ENCODE measurements around the gene IGSF9.
A peak's percentile ranks its signal among the peaks of the same experiment; 100 is the strongest.

The IGSF9 gene

DNA sequence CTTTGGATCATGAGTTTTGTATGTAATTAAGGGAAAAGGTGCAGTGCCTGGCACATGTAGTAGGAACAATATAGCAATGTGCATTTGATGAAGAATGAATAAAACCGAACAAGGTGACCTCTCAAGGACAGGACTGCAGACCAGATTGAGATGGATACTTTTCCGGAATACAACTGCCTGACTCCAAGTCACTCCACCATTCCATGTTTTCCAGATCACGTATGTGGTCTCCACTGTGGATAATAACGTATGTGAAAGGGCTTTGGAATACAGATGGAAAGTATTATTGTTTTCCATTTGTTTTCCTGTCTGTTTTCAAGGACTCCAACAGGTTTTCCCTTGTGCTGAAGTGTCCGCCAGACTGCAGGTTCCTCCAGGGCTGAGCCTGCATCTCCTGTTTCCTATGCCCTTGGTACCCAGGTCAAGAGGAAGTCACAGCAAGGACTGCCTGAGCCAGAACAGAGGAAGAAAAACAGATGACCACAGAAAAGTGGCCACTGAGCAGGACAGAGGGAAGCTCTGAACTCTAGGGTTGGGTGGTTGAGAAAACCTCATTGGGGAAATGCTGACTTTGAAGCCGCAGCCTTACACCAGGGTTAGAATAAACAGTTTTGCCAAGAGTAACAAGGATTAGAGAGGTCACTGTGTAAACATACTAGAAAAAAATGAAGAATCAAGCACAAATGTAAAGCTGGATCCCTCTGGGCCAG is 49.4 kb downstream of the IGSF9 start:
- no peak for DNase-seq

DNA sequence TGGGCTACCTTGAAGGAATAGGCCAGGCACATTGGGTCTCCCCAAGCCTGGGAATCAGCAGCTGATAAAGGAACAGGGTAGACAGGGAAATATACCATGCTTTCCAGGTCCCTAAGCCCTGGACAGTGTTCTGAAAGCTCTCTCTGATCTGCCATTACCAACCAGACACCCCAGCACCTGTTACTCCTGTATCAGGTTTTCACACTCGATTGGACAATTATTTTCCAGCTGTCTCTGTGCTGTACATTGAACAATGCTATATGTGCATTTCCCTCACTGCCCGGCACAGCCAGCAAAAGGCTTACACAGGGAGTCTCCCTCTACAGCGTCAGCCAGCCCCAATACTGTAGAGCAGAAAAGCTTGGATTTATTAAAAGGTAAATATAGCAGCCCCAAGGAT is 50.1 kb downstream of the IGSF9 start:
- DNase-seq = no peak

DNA sequence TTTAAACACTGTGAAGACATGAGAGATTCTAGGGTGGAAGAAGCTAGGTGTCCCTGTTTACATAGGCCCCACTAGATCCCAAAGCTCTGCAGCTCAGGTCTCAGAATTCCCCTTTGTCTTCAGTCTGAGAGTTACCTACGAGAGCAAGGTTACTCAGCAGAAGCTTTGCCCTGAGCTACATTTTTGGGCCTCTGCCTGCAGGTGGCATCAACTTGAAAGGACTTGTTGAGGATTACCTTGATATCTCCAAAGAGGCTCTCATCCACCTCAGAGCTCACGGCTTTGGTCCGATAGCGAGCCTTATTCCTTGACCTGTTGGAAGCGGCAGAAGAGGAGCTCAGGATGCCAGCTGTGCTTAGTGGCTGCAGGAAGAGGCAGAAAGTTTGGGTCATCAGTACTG is 52.5 kb downstream of the IGSF9 start:
- no peak for DNase-seq

DNA sequence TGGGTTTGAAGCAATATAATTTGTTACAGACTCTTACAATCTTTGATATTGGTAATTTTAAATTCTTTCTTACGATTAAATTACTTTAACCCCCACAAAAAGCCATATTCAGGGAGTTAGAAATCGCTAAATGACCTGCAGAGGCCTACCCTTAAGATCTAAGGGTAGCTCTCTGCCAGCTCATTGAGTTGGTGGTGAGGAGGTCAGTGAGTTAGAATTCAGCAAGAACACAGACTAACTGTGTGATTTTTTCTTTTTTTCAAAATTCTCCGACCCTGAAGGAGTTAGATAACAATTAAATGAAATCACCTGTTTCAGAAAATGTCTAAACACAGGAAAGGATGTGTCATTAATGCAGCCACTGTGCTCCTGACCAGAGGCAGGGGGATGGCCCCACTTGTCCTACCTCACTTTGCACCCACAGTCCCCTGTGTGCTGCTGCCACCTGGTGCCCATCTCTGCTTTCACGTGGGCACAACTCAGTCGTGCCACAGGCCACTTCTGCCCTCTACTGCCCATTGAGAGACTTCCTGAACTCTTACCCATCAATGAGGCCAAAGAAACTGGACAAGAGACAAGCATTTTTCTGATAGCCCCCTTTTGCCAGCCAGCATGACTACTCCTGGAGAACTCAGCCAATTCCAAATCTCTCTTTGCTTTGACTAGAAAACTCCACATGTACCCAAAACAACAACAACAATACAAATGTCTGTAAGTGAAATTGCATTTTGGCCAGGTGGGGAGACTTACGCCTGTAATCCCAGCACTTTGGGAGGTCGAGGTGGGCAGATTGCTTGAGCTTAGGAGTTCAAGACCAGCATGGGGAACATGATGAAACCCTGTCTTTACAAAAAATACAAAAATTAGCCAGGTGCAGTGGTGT is 53.9 kb downstream of the IGSF9 start:
- peak; percentile 65 for DNase-seq

DNA sequence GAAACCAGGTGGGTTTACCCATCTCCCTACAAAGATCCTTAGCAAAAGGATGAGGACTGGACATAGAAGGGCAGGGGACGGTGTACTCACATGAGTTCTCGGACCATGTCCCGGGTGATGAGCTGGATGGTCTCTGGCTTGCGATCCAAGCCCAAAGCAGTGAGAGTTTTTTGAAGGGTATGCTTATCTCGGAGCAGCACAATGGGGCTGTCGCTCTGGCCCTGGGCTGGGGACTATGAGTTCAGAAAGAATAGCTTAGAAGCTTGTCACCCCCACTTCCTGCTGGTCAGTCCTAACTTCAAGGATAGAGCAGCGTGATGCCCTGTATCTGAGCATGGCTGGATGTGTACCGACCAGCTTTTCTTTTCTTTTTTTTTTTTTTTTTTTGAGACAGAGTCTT is 55.0 kb downstream of the IGSF9 start:
- no peak for DNase-seq

GRCh38 chr1:159889821-159890252 is 55.6 kb downstream of the IGSF9 start:
- DNase-seq = no peak

DNA sequence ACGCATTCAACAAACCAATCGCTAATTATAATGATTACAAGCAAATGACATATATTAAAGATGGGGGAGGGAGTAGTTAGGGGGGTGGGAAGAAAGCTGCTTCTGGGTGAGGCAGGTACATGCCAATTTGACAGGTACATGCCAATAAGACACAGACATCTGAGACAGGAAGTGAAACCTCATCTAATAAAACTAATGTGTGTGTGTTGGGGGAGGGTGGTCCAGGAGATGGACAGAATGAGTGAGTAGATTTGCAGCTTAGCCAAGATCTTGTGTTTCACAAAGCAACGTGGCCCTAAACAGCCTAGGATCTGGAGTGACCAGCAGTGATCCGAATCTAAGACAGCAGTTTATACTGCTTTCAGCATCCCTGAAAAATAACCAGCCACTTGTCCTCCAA is 56.2 kb downstream of the IGSF9 start:
- no peak for DNase-seq

GRCh38 chr1:159884296-159884695 is 61.1 kb downstream of the IGSF9 start:
- DNase-seq = no peak

- DNase-seq = no peak
Observed at GRCh38 chr1:159883134-159883533, 62.3 kb downstream of the IGSF9 start.

DNA sequence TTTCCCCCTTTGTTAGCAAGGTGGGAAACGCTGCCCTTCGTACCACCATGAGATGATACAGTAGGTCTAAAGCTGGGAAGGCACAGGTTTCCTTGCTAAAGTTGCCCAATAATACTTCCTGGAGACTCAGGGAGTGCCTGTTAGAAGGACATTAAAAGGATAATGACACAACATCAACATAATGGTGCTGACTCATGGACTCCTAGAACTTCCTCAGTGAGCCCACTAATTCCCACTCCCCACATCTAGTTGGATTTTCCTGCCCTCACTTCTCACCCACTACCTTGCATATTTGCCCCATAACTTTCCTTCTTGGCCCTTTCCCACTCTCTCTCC is 62.9 kb downstream of the IGSF9 start:
- DNase-seq = no peak

DNA sequence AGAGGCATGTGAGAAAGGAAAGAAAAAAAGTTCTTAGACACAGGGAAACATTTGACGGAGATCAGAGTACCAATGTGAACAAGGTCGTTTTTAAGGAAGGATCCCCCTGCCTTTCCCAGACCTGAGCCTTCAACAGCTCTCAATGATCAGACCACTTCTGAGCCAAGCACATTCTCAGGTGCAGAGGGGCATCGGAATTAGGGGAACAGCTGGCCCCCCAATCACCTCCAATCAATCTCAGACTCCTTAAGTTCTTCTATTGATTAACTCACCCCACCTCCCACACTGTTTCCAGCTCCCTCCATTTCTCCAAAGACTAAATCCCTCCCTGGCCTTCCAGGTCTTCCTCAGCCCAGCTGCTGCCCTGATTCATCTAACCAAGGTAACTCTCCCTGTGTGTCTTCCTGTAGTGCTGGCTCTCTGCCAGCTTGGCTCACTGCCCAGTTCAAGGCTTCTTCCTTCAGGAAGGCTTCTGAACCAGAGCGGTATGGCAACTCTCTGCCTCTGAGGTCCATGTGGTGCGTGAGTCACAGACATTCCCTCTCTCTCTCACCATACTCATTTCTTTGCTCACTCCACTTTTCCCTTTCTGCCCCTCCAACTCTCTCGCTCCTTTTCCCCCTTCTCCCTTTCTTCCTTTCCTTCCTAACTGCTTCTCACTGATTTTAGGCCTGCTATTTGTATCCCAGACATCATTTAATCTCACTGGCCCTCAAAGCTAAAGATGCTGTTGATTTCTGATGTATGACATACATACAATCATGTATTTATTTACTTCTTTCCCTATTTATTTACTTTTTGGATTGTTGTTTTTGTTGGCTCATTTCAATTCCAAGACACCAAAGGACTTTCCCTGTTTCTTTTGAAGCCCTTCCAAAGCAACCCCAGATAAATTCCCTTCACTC is 63.5 kb downstream of the IGSF9 start:
- no peak for DNase-seq

- no peak for DNase-seq
Observed at GRCh38 chr1:159880430-159880829, 65.0 kb downstream of the IGSF9 start.

DNA sequence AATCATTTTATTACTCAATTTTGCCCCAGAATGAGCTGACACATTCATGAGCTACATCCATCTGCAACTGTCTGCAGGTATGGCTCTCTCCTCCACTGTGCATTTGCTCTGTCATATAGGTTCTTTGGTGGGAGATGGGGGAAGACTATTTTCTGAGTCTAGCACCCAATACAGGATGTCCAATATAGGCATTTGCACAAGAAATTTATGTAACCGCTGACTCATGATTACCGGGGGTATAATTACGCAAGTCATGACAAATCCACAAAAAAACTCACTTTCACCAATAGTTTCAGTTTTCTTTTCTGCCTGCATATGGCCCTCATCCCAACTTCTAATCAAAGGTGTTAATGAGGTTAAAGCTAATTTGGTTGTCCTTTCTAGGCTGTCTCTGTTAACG is 65.4 kb downstream of the IGSF9 start:
- no peak for DNase-seq

DNA sequence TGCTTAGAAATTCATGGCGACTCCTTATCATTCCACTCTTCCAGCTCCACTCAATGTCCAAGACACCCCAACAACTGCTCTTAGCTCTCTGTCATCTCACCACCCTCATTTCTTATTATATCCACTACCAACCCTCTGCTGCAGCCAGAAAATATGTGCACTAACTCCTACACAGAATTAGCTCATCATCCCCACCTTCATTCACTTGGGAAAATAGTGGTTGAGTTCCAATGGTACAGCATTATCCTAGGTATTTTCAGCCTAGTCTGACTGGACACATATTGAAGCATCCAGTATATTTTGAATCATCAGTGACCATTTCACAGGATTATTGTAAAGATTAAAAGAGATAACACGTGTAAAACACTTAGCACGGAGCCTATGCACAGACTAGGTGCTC is 66.3 kb downstream of the IGSF9 start:
- DNase-seq = no peak

- DNase-seq = no peak
Observed at GRCh38 chr1:159877695-159878444, 67.5 kb downstream of the IGSF9 start.

All from stimulated activated CD4-positive, alpha-beta T cell treated with anti-CD3 and anti-CD28 coated beads, Interleukin-12 subunit alpha, Interleukin-12 subunit beta, amount 100 ng/mL, for 4 hours (primary cell).